Small intestine (tissue), 7 donors: Measurements from ENCODE around the gene FBRSL1. TPM values are rescaled to one million over a fixed set of nuclear protein-coding genes. Genes with fewer than 3 reads are reported as not detected.

Experiments
- DNase-seq, 2 donors: peaks; one replicate each; pipeline versions ENCODE4 v3.0.0 to v3.0.0-alpha.2; 2013
- FAIRE-seq: peaks from 2 replicates; lab custom pipeline; 2012; peaks lifted over from hg19 to GRCh38; lab: Jason Lieb, UNC
- H3K27ac ChIP-seq, 3 donors: one replicate each; pipeline ENCODE4 v1.5.1; 2013; ENCODE audit warnings: low read length in 2 of 3, mild to moderate bottlenecking in 2 of 3, control low read depth in 1 of 3, inconsistent platforms in 1 of 3, low read depth in 1 of 3, moderate library complexity in 1 of 3
- H3K27me3 ChIP-seq, 3 donors: one replicate each; pipeline ENCODE4 v1.6.1; 2013; ENCODE audit warnings: low read length in 3 of 3, inconsistent platforms in 1 of 3; ENCODE audit not compliant: control insufficient read depth in 3 of 3, insufficient read depth in 3 of 3
- H3K36me3 ChIP-seq, 3 donors: one replicate each; pipeline ENCODE4 v1.6.1; 2013; ENCODE audit warnings: low read length in 3 of 3, inconsistent platforms in 1 of 3, low read depth in 1 of 3, mild to moderate bottlenecking in 1 of 3, moderate library complexity in 1 of 3; ENCODE audit not compliant: control insufficient read depth in 3 of 3, insufficient read depth in 2 of 3
- H3K4me1 ChIP-seq, 3 donors: one replicate each; pipeline ENCODE4 v1.6.1; 2013; ENCODE audit warnings: low read length in 2 of 3, inconsistent platforms in 1 of 3, low read depth in 1 of 3, mild to moderate bottlenecking in 1 of 3, moderate library complexity in 1 of 3; ENCODE audit not compliant: control insufficient read depth in 3 of 3, insufficient read depth in 2 of 3
- H3K4me3 ChIP-seq, 3 donors: one replicate each; pipeline ENCODE4 v1.5.1; 2013; ENCODE audit warnings: low read length in 3 of 3, control low read depth in 1 of 3, inconsistent platforms in 1 of 3, low read depth in 1 of 3, mild to moderate bottlenecking in 1 of 3, moderate library complexity in 1 of 3
- H3K9me3 ChIP-seq, 2 donors: one replicate each; pipeline ENCODE4 v1.6.1; 2013; ENCODE audit warnings: low read depth in 1 of 2, low read length in 1 of 2; ENCODE audit not compliant: control insufficient read depth in 2 of 2, insufficient read depth in 1 of 2
- WGBS, 3 donors: extraction: QIAGEN DNeasy Blood & Tissue Kit; methylation state at CpG; one replicate each; pipeline ENCODE4 v1.1.7; 2013; 5-methylcytosine and 5-hydroxymethylcytosine counted together
- polyA plus RNA-seq, 4 donors: library from polyadenylated mRNA; stranded (reverse) in 3 of 4; unstranded in 1 of 4; fragments of 200-250 nt in 3 of 4; fragments of 120-200 nt in 1 of 4; gene quantifications; one replicate each; pipeline versions ENCODE4 v1.2.1 to v1.2.3, GENCODE V29; 2013
- donor health status: healthy with polysubstance abuse.
- donor health status: control.
- donor health status: control.
- donor health status: Bipolar disorder and iron deficiency.
- donor health status: healthy.

FBRSL1 gene
- polyA plus RNA-seq, 4 donors = 24.3 to 59.5 (median 32.5) TPM

DNA sequence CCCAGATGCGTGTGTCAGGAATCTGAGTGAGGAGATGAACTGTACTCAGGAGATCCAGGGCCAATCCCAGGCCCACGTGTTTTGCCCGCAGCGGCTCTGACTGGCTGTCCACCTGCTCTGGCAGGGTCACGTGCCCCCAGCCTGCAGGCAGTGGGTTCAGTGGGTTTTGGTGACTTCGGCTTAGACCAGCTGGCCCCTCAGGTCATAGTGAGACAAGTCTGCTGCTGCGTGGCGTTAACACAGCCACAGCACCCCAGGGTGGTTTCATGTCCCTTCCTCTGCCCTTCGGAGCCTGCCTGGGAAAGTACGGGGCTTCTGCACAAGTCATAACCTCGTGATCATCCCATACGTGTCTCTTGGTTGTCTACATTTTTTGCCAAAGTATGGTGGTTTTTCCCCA is 2.6 kb downstream of the FBRSL1 start:
- Histone ChIP-seq H3K27me3 (peaks cover 0 to 6% (median 0%) of the 10 kb centered on the region in 3 donors), H3K27ac (no peak overlapping the region), H3K9me3 (no peaks in the 10 kb centered on the region), H3K4me3 (peak overlapping the region in 1 of 3 donors; percentile 86), H3K36me3 (peaks cover 0 to 44% (median 0%) of the 10 kb centered on the region in 3 donors), H3K4me1 (peaks cover 0 to 51% (median 17%) of the 10 kb centered on the region in 3 donors)
- FAIRE-seq (no peak), DNase-seq (no peak)
- 69 to 74% (median 70%) methylated on average over 12 of the region's 12 CpGs for WGBS, 3 donors

DNA sequence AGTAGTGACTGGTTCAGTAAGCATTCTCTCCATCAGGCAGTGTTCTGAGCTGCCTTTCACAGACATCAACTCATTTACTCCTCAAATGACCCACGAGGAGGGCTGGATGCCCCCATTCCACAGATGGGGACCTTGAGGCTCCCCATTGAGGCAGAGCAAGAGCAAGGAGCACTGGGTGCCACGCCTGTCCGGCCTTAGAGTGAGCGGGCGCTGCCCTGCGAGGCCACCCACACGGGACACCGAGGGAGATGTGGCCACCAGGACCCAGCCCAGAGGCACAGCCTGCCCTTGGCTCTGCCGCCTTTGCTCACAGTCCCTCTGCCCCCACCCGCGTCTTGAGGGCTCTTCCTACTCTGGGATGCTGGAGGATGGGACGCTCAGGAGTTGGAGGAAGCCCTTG is 3.0 kb downstream of the FBRSL1 start:
- H3K4me1 ChIP-seq = peaks cover 0 to 51% (median 17%) of the 10 kb centered on the region in 3 donors

DNA sequence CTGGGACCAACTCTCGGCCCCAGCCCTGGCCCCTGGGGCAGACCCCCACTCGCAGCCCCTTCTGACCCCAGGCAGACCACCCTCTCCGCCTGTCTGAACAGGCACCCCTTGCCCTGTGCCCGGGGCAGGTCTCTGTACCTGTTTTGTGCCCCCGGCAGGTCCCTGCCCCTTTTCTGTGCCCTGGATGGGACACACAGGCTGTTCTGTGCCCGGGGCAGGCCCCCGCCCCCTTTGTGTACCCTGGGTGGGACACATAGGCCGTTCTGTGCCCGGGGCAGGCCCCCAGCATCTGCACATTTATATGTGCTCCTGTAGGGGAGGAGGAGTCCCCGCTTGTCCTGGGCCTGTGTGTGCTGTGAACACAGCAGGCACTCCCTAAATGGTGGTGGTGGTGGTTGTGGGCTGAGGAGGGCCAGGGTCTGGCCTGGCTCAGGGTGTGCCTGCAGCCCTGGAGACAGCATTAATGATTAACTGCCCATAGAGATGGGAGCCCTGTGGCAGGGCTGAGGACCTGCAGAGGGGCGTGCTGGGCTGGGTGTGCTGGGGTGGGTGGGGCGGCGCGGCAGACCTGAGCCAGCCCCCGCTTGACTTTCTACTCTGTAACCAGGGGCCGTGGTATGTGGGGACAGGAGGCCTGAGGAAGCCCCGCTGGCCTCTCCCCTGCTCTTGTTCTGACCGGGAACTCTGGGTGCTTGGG is 3.7 kb downstream of the FBRSL1 start:
- FAIRE-seq = no peak
- H3K36me3 ChIP-seq = peaks cover 0 to 48% (median 0%) of the 10 kb centered on the region in 3 donors
- peak; percentile 59 to 87 for DNase-seq
- peaks cover 0 to 52% (median 17%) of the 10 kb centered on the region in 3 donors for H3K4me1 ChIP-seq
- no peaks in the 10 kb centered on the region for H3K9me3 ChIP-seq
- WGBS, 3 donors = 29 to 65% (median 41%) methylated on average over 15 to 18 of the region's 18 CpGs
- H3K27me3 ChIP-seq = peaks cover 0 to 4% (median 0%) of the 10 kb centered on the region in 3 donors
- peak overlapping the region in 1 of 3 donors; percentile 68 for H3K27ac ChIP-seq
- peak overlapping the region in 2 of 3 donors; percentile 14 to 22 for H3K4me3 ChIP-seq

More for the DNA sequence above, 3.0 kb downstream of the FBRSL1 start:
- Histone ChIP-seq H3K27me3 (peaks cover 0 to 6% (median 0%) of the 10 kb centered on the region in 3 donors), H3K9me3 (no peaks in the 10 kb centered on the region), H3K4me3 (no peak overlapping the region), H3K27ac (peak overlapping the region in 1 of 3 donors; percentile 68), H3K36me3 (peaks cover 0 to 44% (median 0%) of the 10 kb centered on the region in 3 donors)
- peak in 1 of 2 donors; percentile 34 for DNase-seq
- WGBS, 3 donors = 49 to 73% (median 64%) methylated on average over 12 of the region's 12 CpGs
- FAIRE-seq = no peak

DNA sequence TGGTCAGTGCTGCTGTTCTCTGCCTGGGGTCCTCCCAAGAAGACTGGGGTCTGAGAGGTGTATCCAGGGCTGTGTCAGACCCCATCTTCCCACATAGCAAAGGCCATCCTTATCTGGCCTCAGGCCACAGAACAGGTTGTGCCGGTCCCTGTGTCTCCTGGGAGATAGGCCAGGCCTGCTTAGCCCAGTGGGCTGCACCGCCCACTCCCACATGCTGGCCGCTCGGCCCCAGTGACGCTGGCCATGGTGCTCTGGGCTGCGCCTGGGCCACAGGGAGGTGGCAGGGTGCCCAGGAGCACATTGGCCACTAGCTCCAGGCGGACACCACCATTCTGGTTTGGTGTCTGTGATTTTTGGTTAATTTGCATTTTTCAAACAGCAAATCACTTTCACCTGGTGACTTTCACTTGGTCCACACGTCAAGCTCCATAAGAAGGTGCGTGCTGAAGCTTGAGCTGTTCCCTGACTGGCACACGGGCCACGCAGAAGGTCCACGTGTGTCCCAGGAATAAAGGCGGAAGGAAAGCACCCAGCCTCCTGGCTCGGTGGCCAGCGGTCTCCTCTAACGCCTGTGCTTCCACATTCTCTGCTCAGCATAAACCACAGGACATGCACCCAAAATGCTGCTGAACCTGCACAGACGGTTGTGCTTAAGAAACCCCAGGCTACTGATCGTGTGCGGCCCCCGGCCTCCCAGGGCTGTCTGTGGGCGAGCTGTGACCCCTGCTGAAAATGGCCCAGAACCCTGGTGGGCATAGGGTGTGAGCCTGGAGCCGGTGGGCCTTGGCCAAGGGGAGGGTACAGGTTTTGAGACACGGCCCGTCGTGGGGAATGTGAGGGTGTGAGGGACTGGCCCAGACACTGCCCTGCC is 4.6 kb downstream of the FBRSL1 start:
- peaks cover 0 to 49% (median 17%) of the 10 kb centered on the region in 3 donors for H3K4me1 ChIP-seq
- H3K9me3 ChIP-seq = no peaks in the 10 kb centered on the region
- H3K4me3 ChIP-seq = no peak overlapping the region
- 75 to 77% (median 77%) methylated on average over 23 to 25 of the region's 25 CpGs for WGBS, 3 donors
- H3K27ac ChIP-seq = peak overlapping the region in 1 of 3 donors; percentile 68
- peaks cover 0 to 51% (median 0%) of the 10 kb centered on the region in 3 donors for H3K36me3 ChIP-seq
- DNase-seq = peak in 1 of 2 donors; percentile 54
- FAIRE-seq = no peak
- H3K27me3 ChIP-seq = no peaks in the 10 kb centered on the region

DNA sequence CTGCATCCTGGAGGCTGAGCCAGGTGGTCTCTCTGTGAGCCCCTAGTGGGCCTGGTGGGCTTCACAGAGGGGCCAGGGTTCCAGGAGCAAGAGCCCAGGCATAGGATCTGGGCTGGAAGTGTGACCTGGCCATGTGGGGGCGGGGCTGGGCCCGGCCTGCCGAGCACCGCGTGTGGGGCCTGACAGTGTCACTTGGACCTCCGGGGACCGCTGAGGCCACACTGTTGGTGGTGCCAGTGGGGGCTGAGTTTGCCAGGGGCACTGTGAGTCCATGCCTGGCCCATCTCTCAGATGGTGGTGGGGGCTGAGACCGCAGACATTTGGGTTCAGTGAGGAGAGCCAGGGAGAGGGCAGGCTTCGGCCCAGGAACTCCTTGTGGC is 5.2 kb downstream of the FBRSL1 start:
- no peak overlapping the region for H3K27ac ChIP-seq
- WGBS, 3 donors = 69 to 77% (median 77%) methylated on average over 8 to 9 of the region's 9 CpGs
- DNase-seq (no peak), FAIRE-seq (no peak)
- H3K27me3 ChIP-seq = no peaks in the 10 kb centered on the region
- peaks cover 0 to 49% (median 17%) of the 10 kb centered on the region in 3 donors for H3K4me1 ChIP-seq
- H3K4me3 ChIP-seq = no peak overlapping the region
- no peaks in the 10 kb centered on the region for H3K9me3 ChIP-seq
- H3K36me3 ChIP-seq = peaks cover 0 to 56% (median 0%) of the 10 kb centered on the region in 3 donors

DNA sequence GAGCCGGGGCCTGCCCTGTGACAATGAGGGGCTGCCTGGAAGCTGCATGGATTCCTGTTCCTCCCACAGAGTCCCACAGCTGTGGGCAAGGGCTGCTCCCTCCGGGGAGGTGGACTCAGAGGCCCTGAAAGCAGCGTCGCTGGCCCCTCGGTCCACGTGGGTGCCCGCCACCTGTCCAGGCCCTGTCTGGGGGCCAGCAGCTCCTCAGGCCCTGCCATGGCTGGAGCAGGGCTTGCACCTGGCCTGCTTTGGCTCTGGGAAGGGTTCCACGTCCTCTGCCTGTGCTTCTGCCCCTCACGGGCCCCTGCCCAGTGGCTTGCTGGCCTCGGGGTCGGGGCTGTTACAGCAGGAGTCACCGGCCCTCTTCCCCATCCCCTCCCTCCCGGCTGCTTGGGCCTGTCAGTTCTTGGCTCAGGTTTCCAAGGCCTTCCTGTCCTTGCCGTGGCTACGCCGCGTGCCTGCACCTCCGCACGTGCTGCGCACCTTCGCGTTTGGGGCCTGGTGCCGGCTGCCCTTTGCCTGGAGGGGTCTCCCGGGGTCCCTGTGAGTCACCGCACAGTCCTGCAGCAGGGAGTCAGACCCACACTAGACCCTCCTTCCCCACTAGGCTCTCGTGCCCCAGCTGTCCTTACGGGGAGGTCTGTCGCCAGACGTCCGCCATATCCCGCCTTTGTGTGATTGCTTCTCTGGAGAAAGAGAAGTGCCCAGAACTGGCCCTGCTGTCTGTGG is 5.8 kb downstream of the FBRSL1 start:
- 78 to 87% (median 78%) methylated on average over 29 to 31 of the region's 31 CpGs for WGBS, 3 donors
- no peak overlapping the region for H3K27ac ChIP-seq
- no peaks in the 10 kb centered on the region for H3K9me3 ChIP-seq
- H3K36me3 ChIP-seq = peaks cover 0 to 59% (median 0%) of the 10 kb centered on the region in 3 donors
- H3K4me1 ChIP-seq = peaks cover 0 to 54% (median 17%) of the 10 kb centered on the region in 3 donors
- H3K4me3 ChIP-seq = no peak overlapping the region
- no peaks in the 10 kb centered on the region for H3K27me3 ChIP-seq
- DNase-seq (no peak), FAIRE-seq (no peak)

DNA sequence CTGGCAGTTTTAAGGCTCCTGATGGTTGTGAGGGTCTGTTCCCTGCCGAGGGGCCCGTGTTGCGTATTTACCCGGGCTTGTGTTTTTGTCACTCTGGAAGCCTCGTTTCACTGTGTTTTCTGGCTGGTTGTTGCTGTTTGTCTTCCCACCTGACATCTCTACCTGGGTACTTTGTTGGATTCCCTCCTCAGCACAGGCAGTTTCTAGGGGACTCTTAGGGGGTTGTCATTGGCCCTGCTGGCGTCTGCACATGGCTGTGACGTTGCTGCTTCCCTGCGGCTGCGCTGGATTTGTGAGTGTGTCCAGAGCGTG is 6.4 kb downstream of the FBRSL1 start:
- Histone ChIP-seq H3K36me3 (peaks cover 0 to 63% (median 0%) of the 10 kb centered on the region in 3 donors), H3K9me3 (no peaks in the 10 kb centered on the region), H3K4me1 (peaks cover 0 to 58% (median 17%) of the 10 kb centered on the region in 3 donors), H3K27me3 (no peaks in the 10 kb centered on the region), H3K27ac (no peak overlapping the region), H3K4me3 (no peak overlapping the region)
- FAIRE-seq (no peak), DNase-seq (no peak)
- 82 to 86% (median 83%) methylated on average over 10 of the region's 10 CpGs for WGBS, 3 donors

DNA sequence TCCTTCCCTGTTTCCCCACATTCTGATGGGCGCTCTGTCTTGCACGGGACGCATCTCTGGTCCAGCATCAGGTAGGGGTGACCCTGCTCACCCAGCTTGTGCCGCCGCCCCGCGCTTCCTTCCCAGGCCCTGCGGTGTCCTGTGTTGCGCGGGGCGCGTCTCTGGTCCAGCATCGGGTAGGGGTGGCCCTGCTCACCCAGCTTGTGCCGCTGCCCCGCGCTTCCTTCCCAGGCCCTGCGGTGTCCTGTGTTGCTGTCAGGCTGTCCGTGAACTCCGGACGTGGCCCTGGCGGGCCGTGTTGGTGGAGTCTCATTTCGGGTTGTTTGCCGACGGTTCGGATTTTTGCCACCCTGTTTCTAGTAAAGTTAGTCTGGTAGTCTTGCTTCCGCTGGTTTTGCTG is 6.8 kb downstream of the FBRSL1 start:
- FAIRE-seq = no peak
- H3K9me3 ChIP-seq = no peaks in the 10 kb centered on the region
- no peak overlapping the region for H3K27ac ChIP-seq
- 92 to 94% (median 93%) methylated on average over 27 of the region's 27 CpGs for WGBS, 3 donors
- peaks cover 0 to 63% (median 0%) of the 10 kb centered on the region in 3 donors for H3K36me3 ChIP-seq
- H3K4me1 ChIP-seq = peaks cover 0 to 58% (median 15%) of the 10 kb centered on the region in 3 donors
- no peak overlapping the region for H3K4me3 ChIP-seq
- H3K27me3 ChIP-seq = no peaks in the 10 kb centered on the region
- DNase-seq = no peak
